ENCODE results near the gene GLP1R.

GLP1R gene

GRCh38 chr6:39044181-39044580, 4.4 kb upstream of the GLP1R start:
- no peak overlapping the region for H3K27ac ChIP-seq (ENCODE audit: low read depth, low read length)
- no peaks in the 10 kb centered on the region for H3K36me3 ChIP-seq (ENCODE audit: insufficient read depth, low read length)
- no peaks in the 10 kb centered on the region for H3K9me3 ChIP-seq (ENCODE audit: low read length)
- H3K9ac ChIP-seq (ENCODE audit: low read length) = no peak overlapping the region
- H3K4me3 ChIP-seq (ENCODE audit: low read depth in 1 of 2, low read length in 2 of 2) = no peak overlapping the region
- no peaks in the 10 kb centered on the region for H3K4me1 ChIP-seq (ENCODE audit: insufficient read depth, low read length)
- H3K27me3 ChIP-seq (ENCODE audit: control insufficient read depth in 1 of 2, insufficient read depth in 2 of 2, low read length in 2 of 2) = peaks cover 4 to 23% of the 10 kb centered on the region in 2 donors

DNA sequence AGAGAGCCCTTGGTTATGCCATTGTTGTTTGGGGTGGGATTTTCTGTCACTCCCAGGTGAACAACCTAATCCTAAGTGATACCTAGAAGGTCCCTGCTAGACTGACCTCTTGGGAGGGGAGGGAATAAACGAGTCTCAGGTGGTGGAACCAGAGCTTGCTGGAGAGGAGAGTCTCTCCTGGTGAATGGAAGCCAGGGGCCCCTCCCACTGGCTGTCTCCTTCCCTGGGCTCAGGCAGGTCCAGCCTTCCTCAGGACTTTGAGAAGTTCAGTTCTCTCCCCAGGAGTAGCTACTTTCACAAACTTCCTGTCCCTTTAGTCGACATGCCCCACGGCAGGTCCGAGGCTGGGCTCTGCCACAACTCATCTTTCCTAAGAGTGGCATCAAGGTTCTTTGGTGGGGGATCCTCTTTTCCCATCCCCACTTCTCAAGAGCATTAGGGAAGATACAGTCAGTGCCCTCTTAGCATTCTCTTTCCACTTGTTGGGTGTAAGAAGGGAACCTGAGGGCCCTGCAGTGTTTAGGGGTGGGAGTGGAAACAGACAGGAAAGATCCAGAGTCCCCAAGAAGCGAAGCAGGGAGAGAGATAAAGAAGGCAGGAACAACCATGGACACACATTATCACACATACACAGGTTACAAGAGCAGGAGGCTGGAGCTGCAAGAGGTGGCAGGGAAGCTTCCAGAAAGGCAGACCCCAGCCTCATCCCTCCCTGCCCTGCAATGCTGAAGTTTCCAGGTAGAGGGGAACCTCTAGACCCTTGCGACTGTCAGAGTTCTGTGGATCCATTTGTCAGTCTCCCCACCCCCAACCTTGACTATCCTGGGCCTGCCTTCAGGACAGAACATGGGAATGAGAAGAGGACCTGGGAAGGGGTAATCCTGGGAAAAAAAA, 900 bp upstream of the GLP1R start:
- Histone ChIP-seq H3K27ac (ENCODE audit: low read depth, low read length) (no peak overlapping the region), H3K9me3 (ENCODE audit: low read length) (no peaks in the 10 kb centered on the region)

GRCh38 chr6:39049575-39050283, 1.1 kb downstream of the GLP1R start:
- Histone ChIP-seq H3K9me3 (ENCODE audit: low read length) (no peaks in the 10 kb centered on the region), H3K9ac (ENCODE audit: low read length) (no peak overlapping the region), H3K4me3 (ENCODE audit: low read depth in 1 of 2, low read length in 2 of 2) (no peak overlapping the region), H3K4me1 (ENCODE audit: insufficient read depth, low read length) (no peaks in the 10 kb centered on the region), H3K27me3 (ENCODE audit: control insufficient read depth in 1 of 2, insufficient read depth in 2 of 2, low read length in 2 of 2) (peaks cover 16 to 33% of the 10 kb centered on the region in 2 donors), H3K36me3 (ENCODE audit: insufficient read depth, low read length) (no peaks in the 10 kb centered on the region), H3K27ac (ENCODE audit: low read depth, low read length) (no peak overlapping the region)

More for the DNA sequence above, 900 bp upstream of the GLP1R start:
- no peaks in the 10 kb centered on the region for H3K36me3 ChIP-seq (ENCODE audit: insufficient read depth, low read length)
- peaks cover 16 to 33% of the 10 kb centered on the region in 2 donors for H3K27me3 ChIP-seq (ENCODE audit: control insufficient read depth in 1 of 2, insufficient read depth in 2 of 2, low read length in 2 of 2)
- no peak overlapping the region for H3K9ac ChIP-seq (ENCODE audit: low read length)
- no peak overlapping the region for H3K4me3 ChIP-seq (ENCODE audit: low read depth in 1 of 2, low read length in 2 of 2)
- no peaks in the 10 kb centered on the region for H3K4me1 ChIP-seq (ENCODE audit: insufficient read depth, low read length)

- Histone ChIP-seq H3K4me3 (ENCODE audit: low read depth in 1 of 2, low read length in 2 of 2) (no peak overlapping the region), H3K36me3 (ENCODE audit: insufficient read depth, low read length) (no peaks in the 10 kb centered on the region), H3K27me3 (ENCODE audit: control insufficient read depth in 1 of 2, insufficient read depth in 2 of 2, low read length in 2 of 2) (peaks cover 16 to 33% of the 10 kb centered on the region in 2 donors), H3K27ac (ENCODE audit: low read depth, low read length) (no peak overlapping the region), H3K9me3 (ENCODE audit: low read length) (no peaks in the 10 kb centered on the region), H3K4me1 (ENCODE audit: insufficient read depth, low read length) (no peaks in the 10 kb centered on the region), H3K9ac (ENCODE audit: low read length) (no peak overlapping the region)
Measured at GRCh38 chr6:39050453-39051112, 2.0 kb downstream of the GLP1R start.

DNA sequence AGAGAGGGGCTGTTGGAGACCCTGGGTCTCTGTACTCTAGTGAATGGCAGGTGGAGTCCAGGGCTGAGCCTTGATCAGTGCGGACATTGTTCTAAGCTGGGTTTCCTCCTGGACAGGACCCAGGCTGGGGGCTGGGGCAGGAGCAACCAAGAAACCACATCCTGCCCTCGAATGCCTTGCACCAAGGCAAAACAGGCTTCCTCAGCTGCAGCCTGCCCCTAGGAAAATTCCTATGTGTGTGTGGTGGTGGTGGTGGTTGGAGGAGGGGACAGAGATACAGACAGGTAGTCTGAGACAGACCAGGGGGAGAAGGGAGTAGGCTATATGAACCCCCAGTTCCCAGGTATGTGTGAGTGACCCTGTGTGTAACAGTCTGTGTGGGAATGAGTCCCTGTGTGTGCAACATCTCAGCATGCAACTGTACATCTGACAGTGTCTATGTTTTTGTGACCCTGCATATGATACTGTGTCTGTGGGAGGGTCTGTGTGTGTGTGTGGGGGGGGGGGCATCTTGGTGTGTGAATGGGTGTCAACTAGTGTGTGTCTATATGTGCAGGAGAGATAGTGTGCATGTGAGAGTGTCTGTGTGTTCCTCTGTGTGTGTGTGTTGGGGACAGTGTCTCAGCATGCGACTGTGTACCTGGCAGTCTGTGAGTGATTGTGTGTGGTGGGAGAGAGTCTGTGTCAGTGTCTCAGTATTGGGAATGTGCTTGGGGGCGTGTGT, 3.0 kb downstream of the GLP1R start:
- H3K9me3 ChIP-seq (ENCODE audit: low read length) = no peaks in the 10 kb centered on the region
- no peak overlapping the region for H3K9ac ChIP-seq (ENCODE audit: low read length)
- peaks cover 16 to 33% of the 10 kb centered on the region in 2 donors for H3K27me3 ChIP-seq (ENCODE audit: control insufficient read depth in 1 of 2, insufficient read depth in 2 of 2, low read length in 2 of 2)
- H3K4me3 ChIP-seq (ENCODE audit: low read depth in 1 of 2, low read length in 2 of 2) = no peak overlapping the region
- H3K4me1 ChIP-seq (ENCODE audit: insufficient read depth, low read length) = no peaks in the 10 kb centered on the region
- H3K36me3 ChIP-seq (ENCODE audit: insufficient read depth, low read length) = no peaks in the 10 kb centered on the region
- no peak overlapping the region for H3K27ac ChIP-seq (ENCODE audit: low read depth, low read length)

GRCh38 chr6:39053016-39053624, 4.5 kb downstream of the GLP1R start:
- Histone ChIP-seq H3K4me1 (ENCODE audit: insufficient read depth, low read length) (no peaks in the 10 kb centered on the region), H3K9ac (ENCODE audit: low read length) (no peak overlapping the region), H3K4me3 (ENCODE audit: low read depth in 1 of 2, low read length in 2 of 2) (no peak overlapping the region), H3K36me3 (ENCODE audit: insufficient read depth, low read length) (no peaks in the 10 kb centered on the region), H3K27ac (ENCODE audit: low read depth, low read length) (no peak overlapping the region), H3K27me3 (ENCODE audit: control insufficient read depth in 1 of 2, insufficient read depth in 2 of 2, low read length in 2 of 2) (peaks cover 16 to 21% of the 10 kb centered on the region in 2 donors), H3K9me3 (ENCODE audit: low read length) (no peaks in the 10 kb centered on the region)

DNA sequence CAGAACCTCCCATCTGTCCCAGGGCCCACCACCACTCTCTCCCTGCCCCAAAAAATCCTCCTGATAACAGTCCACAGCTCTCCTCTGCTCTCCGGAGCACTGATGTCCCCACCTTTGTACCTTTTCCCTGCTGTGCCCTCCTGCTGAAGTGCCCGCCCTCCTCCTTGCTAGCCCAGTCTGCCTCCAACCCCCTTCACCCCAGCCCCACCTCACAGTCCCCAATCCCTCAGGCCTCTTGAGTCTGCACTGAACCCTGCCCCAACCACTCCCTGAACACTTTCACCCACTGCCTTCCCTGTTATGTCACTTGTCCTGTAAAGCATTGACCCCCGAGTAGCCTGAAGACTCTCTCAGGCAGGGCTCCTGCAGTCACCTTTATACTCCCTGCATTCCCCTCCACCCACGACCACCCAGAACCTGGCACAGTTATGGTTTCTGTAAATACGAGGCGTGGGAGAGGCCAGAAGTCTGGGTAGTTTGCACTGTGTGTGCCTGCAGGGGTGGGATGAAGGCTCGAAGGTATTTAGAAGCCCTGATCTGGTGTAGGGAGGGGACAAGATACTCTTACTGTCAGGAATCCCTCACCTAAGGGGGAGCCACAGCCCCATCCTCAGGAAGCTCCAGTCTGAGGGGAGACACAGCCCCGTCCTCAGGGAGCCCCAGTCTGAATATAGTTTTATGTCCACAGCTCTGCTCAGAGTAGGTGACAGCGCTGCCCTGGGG, 5.4 kb downstream of the GLP1R start:
- Histone ChIP-seq H3K27me3 (ENCODE audit: control insufficient read depth in 1 of 2, insufficient read depth in 2 of 2, low read length in 2 of 2) (peaks cover 14 to 15% of the 10 kb centered on the region in 2 donors), H3K4me3 (ENCODE audit: low read depth in 1 of 2, low read length in 2 of 2) (no peak overlapping the region), H3K4me1 (ENCODE audit: insufficient read depth, low read length) (no peaks in the 10 kb centered on the region), H3K36me3 (ENCODE audit: insufficient read depth, low read length) (no peaks in the 10 kb centered on the region), H3K9me3 (ENCODE audit: low read length) (no peaks in the 10 kb centered on the region), H3K27ac (ENCODE audit: low read depth, low read length) (no peak overlapping the region), H3K9ac (ENCODE audit: low read length) (no peak overlapping the region)

- Histone ChIP-seq H3K27ac (ENCODE audit: low read depth, low read length) (no peak overlapping the region), H3K9me3 (ENCODE audit: low read length) (no peaks in the 10 kb centered on the region), H3K36me3 (ENCODE audit: insufficient read depth, low read length) (no peaks in the 10 kb centered on the region), H3K9ac (ENCODE audit: low read length) (no peak overlapping the region), H3K4me3 (ENCODE audit: low read depth in 1 of 2, low read length in 2 of 2) (no peak overlapping the region), H3K27me3 (ENCODE audit: control insufficient read depth in 1 of 2, insufficient read depth in 2 of 2, low read length in 2 of 2) (peaks cover 8 to 11% of the 10 kb centered on the region in 2 donors), H3K4me1 (ENCODE audit: insufficient read depth, low read length) (no peaks in the 10 kb centered on the region)
Measured at GRCh38 chr6:39054577-39055142, 6.1 kb downstream of the GLP1R start.

- Histone ChIP-seq H3K27me3 (ENCODE audit: control insufficient read depth in 1 of 2, insufficient read depth in 2 of 2, low read length in 2 of 2) (peaks cover 0 to 8% of the 10 kb centered on the region in 2 donors), H3K9ac (ENCODE audit: low read length) (no peak overlapping the region), H3K27ac (ENCODE audit: low read depth, low read length) (no peak overlapping the region), H3K4me3 (ENCODE audit: low read depth in 1 of 2, low read length in 2 of 2) (no peak overlapping the region), H3K36me3 (ENCODE audit: insufficient read depth, low read length) (no peaks in the 10 kb centered on the region), H3K9me3 (ENCODE audit: low read length) (no peaks in the 10 kb centered on the region), H3K4me1 (ENCODE audit: insufficient read depth, low read length) (no peaks in the 10 kb centered on the region)
Measured at GRCh38 chr6:39055661-39056060, 7.1 kb downstream of the GLP1R start.

DNA sequence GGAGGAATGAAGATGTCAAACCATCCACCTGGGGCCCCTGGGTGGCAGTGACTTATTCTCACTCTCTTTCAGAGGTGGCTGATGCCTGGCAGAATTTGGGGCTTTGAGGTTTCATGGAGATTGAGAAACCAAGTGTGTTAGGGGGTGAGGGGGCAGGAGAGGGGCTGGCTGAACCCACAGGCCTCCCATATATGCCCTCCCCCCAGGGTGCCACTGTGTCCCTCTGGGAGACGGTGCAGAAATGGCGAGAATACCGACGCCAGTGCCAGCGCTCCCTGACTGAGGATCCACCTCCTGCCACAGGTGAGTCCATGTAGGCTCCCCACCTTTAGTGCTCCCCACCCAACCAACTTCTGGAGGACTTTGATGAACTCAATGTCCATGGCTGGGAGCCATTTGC, 7.6 kb downstream of the GLP1R start:
- H3K4me1 ChIP-seq (ENCODE audit: insufficient read depth, low read length) = no peaks in the 10 kb centered on the region
- H3K27me3 ChIP-seq (ENCODE audit: control insufficient read depth in 1 of 2, insufficient read depth in 2 of 2, low read length in 2 of 2) = peaks cover 0 to 8% of the 10 kb centered on the region in 2 donors
- H3K36me3 ChIP-seq (ENCODE audit: insufficient read depth, low read length) = no peaks in the 10 kb centered on the region
- no peak overlapping the region for H3K4me3 ChIP-seq (ENCODE audit: low read depth in 1 of 2, low read length in 2 of 2)
- no peak overlapping the region for H3K27ac ChIP-seq (ENCODE audit: low read depth, low read length)
- no peak overlapping the region for H3K9ac ChIP-seq (ENCODE audit: low read length)
- no peaks in the 10 kb centered on the region for H3K9me3 ChIP-seq (ENCODE audit: low read length)
